Activated naive CD8-positive, alpha-beta T cell treated with anti-CD3 and anti-CD28 coated beads, Interleukin-2, amount 10 ng/mL, durations not matched to agents 7 days and 5 days (primary cell): ENCODE results near the gene SDCCAG8. TPM values are rescaled to one million over a fixed set of nuclear protein-coding genes. Genes with fewer than 3 reads are reported as not detected.

Source experiments
- ATAC-seq: fragments of 150-1000 bp; cut with Tn5 transposase; one replicate; pipeline ENCODE4 v1.10.0; 2021; ENCODE audit warnings: low read depth, moderate library complexity
- POLR2A ChIA-PET: fragments of 350-600 bp; sonication (Branson Sonifier 250); formaldehyde crosslinking; loops from one replicate; lab custom pipeline; 2021; ENCODE audit warnings: antibody characterized with exemption; lab: Charles Lee
- DNase-seq: peaks from one replicate; pipeline ENCODE4 v3.0.0; 2021
- H3K27ac Mint-ChIP-seq: one replicate; pipeline ENCODE4 v1.8.0; 2022; ENCODE audit warnings: mild to moderate bottlenecking, mixed read lengths
- H3K27me3 Mint-ChIP-seq: one replicate; pipeline ENCODE4 v1.8.0; 2022; ENCODE audit warnings: mild to moderate bottlenecking, moderate library complexity, mixed read lengths
- H3K36me3 Mint-ChIP-seq: one replicate; pipeline ENCODE4 v1.8.0; 2021; ENCODE audit warnings: mild to moderate bottlenecking, mixed read lengths
- H3K4me1 Mint-ChIP-seq: one replicate; pipeline ENCODE4 v1.8.0; 2021; ENCODE audit warnings: mixed read lengths
- H3K4me3 Mint-ChIP-seq: one replicate; pipeline ENCODE4 v1.8.0; 2022; ENCODE audit warnings: mild to moderate bottlenecking, moderate library complexity, mixed read lengths
- H3K9me3 Mint-ChIP-seq: one replicate; pipeline ENCODE4 v1.8.0; 2021; ENCODE audit warnings: mixed read lengths
- total RNA-seq, 2 experiments: library from RNA; stranded (reverse); gene quantifications; one replicate each; pipeline ENCODE4 v1.2.3, GENCODE V29; 2021

The SDCCAG8 gene
- total RNA-seq, 2 experiments from 2014 or later = 27.3 to 32.7 TPM

GRCh38 chr1:243275316-243275715 is 19.5 kb downstream of the SDCCAG8 start:
- Mint-ChIP-seq H3K4me1 (peaks cover 3% of the 10 kb centered on the region), H3K36me3 (peaks cover 42% of the 10 kb centered on the region), H3K27ac (no peak overlapping the region), H3K27me3 (no peaks in the 10 kb centered on the region), H3K9me3 (peaks cover 3% of the 10 kb centered on the region), H3K4me3 (no peak overlapping the region)
- POLR2A ChIA-PET = no interaction called here
- no peak for DNase-seq
- no peak for ATAC-seq

DNA sequence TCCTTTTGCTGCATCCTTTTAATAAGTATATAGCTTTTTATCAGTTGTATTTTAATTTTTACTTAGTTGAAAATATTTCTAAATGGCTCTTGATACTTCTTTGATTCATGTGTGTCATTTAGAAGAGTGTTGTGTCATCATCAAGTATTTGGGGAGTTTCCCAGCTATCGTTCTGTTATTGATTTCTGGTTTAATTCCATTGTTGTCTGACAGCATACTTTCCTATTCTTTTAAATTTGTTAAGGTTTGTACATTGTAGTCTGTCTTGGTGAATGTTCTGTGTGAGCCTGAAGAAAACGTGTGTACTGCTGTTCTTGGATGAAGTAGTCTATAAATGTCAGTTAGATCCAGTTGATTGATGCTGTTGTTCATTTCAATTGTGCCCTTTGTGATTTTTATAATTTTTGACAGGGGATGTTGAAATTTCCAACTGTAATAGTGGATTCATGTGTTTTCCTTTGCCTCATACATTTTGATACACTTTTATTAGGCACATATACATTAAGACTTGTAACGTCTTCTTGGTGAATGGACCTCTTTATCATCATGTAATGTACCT is 24.8 kb downstream of the SDCCAG8 start:
- POLR2A ChIA-PET = no interaction called here
- Mint-ChIP-seq H3K9me3 (peaks cover 2% of the 10 kb centered on the region), H3K27ac (no peak overlapping the region), H3K27me3 (no peaks in the 10 kb centered on the region), H3K4me1 (no peaks in the 10 kb centered on the region), H3K4me3 (no peak overlapping the region), H3K36me3 (peaks cover 40% of the 10 kb centered on the region)
- no peak for ATAC-seq
- no peak for DNase-seq

DNA sequence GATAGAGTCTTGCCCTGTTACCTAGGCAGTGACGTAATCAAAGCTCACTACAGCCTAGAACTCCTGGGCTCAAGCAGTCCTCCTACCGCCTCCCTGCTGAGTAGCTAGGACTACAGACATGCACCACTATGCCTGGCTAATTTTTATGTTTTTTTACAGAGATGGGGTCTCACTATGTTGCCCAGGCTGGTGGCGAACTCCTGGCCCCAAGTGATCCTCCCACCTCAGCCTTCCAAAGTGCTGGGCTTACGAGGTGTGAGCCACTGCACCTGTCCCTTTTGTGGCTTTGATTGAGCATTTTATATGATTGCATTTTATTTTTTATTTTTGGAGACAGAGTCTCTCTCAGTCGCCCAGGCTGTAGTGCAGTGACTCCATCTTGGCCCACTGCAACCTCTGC is 25.8 kb downstream of the SDCCAG8 start:
- H3K36me3 Mint-ChIP-seq = peaks cover 38% of the 10 kb centered on the region
- ATAC-seq = no peak
- H3K27ac Mint-ChIP-seq = no peak overlapping the region
- H3K4me3 Mint-ChIP-seq = no peak overlapping the region
- no peak for DNase-seq
- peaks cover 3% of the 10 kb centered on the region for H3K4me1 Mint-ChIP-seq
- POLR2A ChIA-PET = interaction anchor here (0.6 kb wide), 1 partner anchor 974 kb away, joined by 5 read pairs; no protein-coding TSS in a partner anchor
- H3K9me3 Mint-ChIP-seq = peaks cover 2% of the 10 kb centered on the region
- no peaks in the 10 kb centered on the region for H3K27me3 Mint-ChIP-seq

GRCh38 chr1:243286409-243287122 is 30.7 kb downstream of the SDCCAG8 start:
- Mint-ChIP-seq H3K36me3 (peaks cover 47% of the 10 kb centered on the region), H3K27me3 (no peaks in the 10 kb centered on the region), H3K4me3 (peak overlapping the region; percentile 45), H3K27ac (peak overlapping the region; percentile 78), H3K4me1 (peaks cover 14% of the 10 kb centered on the region), H3K9me3 (peaks cover 2% of the 10 kb centered on the region)
- POLR2A ChIA-PET = interaction anchor here (1.8 kb wide), 1 partner anchor 31 kb away, joined by 5 read pairs; the partner anchor contains the start of genes CEP170 and SDCCAG8
- ATAC-seq (peak; percentile 33), DNase-seq (no peak)

DNA sequence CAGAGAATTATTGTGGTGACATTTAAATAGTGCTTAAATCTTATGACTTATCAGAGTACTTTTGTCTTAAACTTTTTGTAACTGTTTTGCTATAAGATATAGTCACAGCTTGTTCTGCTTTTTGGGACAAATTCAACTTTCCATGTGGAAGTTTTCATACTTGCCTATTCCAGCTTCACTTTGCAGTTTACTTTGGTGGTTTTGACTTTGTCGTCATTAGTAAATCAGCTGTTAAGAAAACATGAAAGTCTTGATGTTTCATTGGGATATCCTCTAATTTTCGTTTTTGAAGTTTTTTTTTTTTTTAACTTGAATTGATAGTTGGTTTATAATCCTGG is 31.3 kb downstream of the SDCCAG8 start:
- Mint-ChIP-seq H3K27me3 (no peaks in the 10 kb centered on the region), H3K4me1 (peaks cover 14% of the 10 kb centered on the region), H3K27ac (no peak overlapping the region), H3K9me3 (peaks cover 2% of the 10 kb centered on the region), H3K4me3 (no peak overlapping the region), H3K36me3 (peaks cover 44% of the 10 kb centered on the region)
- no peak for DNase-seq
- no peak for ATAC-seq
- POLR2A ChIA-PET = interaction anchor here (1.8 kb wide), 1 partner anchor 32 kb away, joined by 5 read pairs; the partner anchor contains the start of genes CEP170 and SDCCAG8

DNA sequence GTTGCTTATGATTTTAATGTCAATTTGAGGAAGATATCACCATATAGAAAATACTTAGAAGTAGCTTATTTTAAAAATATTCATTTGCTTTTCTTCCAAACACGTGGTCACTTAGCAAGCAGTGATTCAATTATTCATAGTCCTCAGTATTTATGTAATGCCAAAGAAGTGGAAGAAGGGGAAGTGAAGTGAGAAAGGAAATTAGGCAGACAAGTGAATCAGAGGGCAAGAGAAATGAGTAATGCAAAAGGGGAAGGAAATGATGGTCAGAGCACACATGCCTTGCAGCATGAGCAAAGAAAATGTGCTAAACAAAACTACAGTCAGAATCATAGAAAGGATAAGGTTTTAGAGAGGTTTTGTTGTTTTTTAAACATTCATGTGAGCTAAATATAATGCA is 31.8 kb downstream of the SDCCAG8 start:
- ATAC-seq (peak; percentile 82), DNase-seq (no peak)
- Mint-ChIP-seq H3K27me3 (no peaks in the 10 kb centered on the region), H3K27ac (peak overlapping the region; percentile 63), H3K4me3 (peak overlapping the region; percentile 2), H3K9me3 (peaks cover 2% of the 10 kb centered on the region), H3K36me3 (peaks cover 43% of the 10 kb centered on the region), H3K4me1 (peaks cover 14% of the 10 kb centered on the region)
- POLR2A ChIA-PET = interaction anchor here (1.8 kb wide), 1 partner anchor 32 kb away, joined by 5 read pairs; the partner anchor contains the start of genes CEP170 and SDCCAG8

- Mint-ChIP-seq H3K27ac (peak overlapping the region; percentile 63), H3K4me1 (peaks cover 14% of the 10 kb centered on the region), H3K4me3 (peak overlapping the region; percentile 2), H3K9me3 (peaks cover 1% of the 10 kb centered on the region), H3K36me3 (peaks cover 46% of the 10 kb centered on the region), H3K27me3 (no peaks in the 10 kb centered on the region)
- ATAC-seq (no peak), DNase-seq (no peak)
- POLR2A ChIA-PET = interaction anchor here (1.8 kb wide), 1 partner anchor 33 kb away, joined by 5 read pairs; the partner anchor contains the start of genes CEP170 and SDCCAG8
Measured at GRCh38 chr1:243288062-243288461, 32.2 kb downstream of the SDCCAG8 start.

GRCh38 chr1:243291292-243291691 is 35.5 kb downstream of the SDCCAG8 start:
- H3K27me3 Mint-ChIP-seq = no peaks in the 10 kb centered on the region
- peaks cover 6% of the 10 kb centered on the region for H3K9me3 Mint-ChIP-seq
- DNase-seq = no peak
- no peak for ATAC-seq
- peaks cover 13% of the 10 kb centered on the region for H3K4me1 Mint-ChIP-seq
- no peak overlapping the region for H3K27ac Mint-ChIP-seq
- no peak overlapping the region for H3K4me3 Mint-ChIP-seq
- POLR2A ChIA-PET = no interaction called here
- H3K36me3 Mint-ChIP-seq = peaks cover 57% of the 10 kb centered on the region

DNA sequence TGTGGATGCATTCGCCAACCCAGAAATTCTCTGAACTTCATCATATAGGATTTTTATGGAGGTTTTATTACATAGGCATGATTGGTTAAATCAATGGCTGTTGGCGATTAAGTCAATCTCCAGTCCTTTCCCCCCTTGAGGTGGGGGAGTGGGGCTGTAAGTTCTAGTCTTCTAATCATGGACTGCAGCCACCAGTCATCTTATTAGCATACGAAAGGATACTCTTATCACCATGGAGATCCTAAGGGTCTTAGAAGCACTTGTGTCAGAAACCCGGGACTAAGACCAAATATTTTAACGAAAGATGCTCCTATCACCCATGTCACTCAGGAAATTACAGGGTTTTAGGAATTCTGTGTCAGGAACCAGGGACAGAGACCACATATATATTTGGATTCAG is 36.3 kb downstream of the SDCCAG8 start:
- POLR2A ChIA-PET = no interaction called here
- Mint-ChIP-seq H3K27me3 (no peaks in the 10 kb centered on the region), H3K4me3 (no peak overlapping the region), H3K36me3 (peaks cover 61% of the 10 kb centered on the region), H3K4me1 (peaks cover 11% of the 10 kb centered on the region), H3K27ac (no peak overlapping the region), H3K9me3 (peaks cover 11% of the 10 kb centered on the region)
- DNase-seq = no peak
- ATAC-seq = no peak

DNA sequence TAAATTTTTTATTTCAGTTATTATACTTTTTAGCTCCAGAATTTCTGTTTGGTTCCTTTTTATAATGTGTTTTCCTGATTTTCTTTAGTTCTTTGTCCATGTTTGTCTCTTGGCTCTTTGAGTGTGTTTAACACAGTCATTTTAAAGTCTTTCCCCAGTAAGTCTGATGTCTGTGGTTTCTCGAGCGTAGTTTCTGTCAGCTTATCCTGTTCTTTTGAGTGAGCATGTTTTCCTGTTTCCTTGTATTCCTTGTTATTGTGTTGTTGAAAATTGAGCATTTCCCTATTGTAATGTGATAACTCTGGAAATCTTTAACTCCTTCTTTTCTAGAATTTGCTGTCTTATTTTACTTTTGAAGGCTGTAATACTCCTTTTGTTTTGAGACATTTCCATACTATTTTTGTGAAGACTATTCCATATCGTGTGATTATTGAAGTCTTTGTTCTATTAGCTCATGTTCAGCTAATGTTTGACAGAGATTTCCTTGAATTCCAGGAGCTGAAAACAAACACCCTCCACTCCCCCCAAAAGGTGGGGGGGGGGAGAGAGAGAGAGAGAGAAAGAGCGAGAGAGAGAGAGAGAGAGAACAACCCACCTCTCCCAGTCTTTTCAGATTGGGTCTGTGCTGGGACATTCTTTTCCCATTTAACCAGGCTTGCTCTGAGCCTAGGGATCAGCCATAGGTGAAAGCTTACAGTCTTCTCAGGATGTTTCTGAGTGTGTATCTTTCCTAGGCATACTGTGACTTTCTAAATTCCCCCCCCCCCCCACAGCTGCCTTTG is 38.3 kb downstream of the SDCCAG8 start:
- Mint-ChIP-seq H3K9me3 (peaks cover 12% of the 10 kb centered on the region), H3K4me3 (no peak overlapping the region), H3K27ac (no peak overlapping the region), H3K27me3 (no peaks in the 10 kb centered on the region), H3K36me3 (peaks cover 60% of the 10 kb centered on the region), H3K4me1 (no peaks in the 10 kb centered on the region)
- POLR2A ChIA-PET = no interaction called here
- DNase-seq (no peak), ATAC-seq (no peak)

- Mint-ChIP-seq H3K4me3 (no peak overlapping the region), H3K4me1 (no peaks in the 10 kb centered on the region), H3K27me3 (no peaks in the 10 kb centered on the region), H3K36me3 (peaks cover 58% of the 10 kb centered on the region), H3K27ac (no peak overlapping the region), H3K9me3 (peaks cover 12% of the 10 kb centered on the region)
- ATAC-seq = no peak
- POLR2A ChIA-PET = no interaction called here
- no peak for DNase-seq
Measured at GRCh38 chr1:243294723-243295121, 38.9 kb downstream of the SDCCAG8 start.

- Mint-ChIP-seq H3K4me1 (no peaks in the 10 kb centered on the region), H3K9me3 (peaks cover 14% of the 10 kb centered on the region), H3K36me3 (peaks cover 49% of the 10 kb centered on the region), H3K27ac (no peak overlapping the region), H3K27me3 (no peaks in the 10 kb centered on the region), H3K4me3 (no peak overlapping the region)
- ATAC-seq (no peak), DNase-seq (no peak)
- POLR2A ChIA-PET = no interaction called here
Measured at GRCh38 chr1:243299069-243299468, 43.2 kb downstream of the SDCCAG8 start.

- Mint-ChIP-seq H3K4me1 (no peaks in the 10 kb centered on the region), H3K27ac (no peak overlapping the region), H3K9me3 (peaks cover 11% of the 10 kb centered on the region), H3K4me3 (no peak overlapping the region), H3K36me3 (peaks cover 39% of the 10 kb centered on the region), H3K27me3 (no peaks in the 10 kb centered on the region)
- no peak for DNase-seq
- POLR2A ChIA-PET = no interaction called here
- no peak for ATAC-seq
Measured at GRCh38 chr1:243301059-243301458, 45.2 kb downstream of the SDCCAG8 start.
